Measurements from ENCODE around the gene FURIN. TPM values are rescaled to one million over a fixed set of nuclear protein-coding genes. Genes with fewer than 3 reads are reported as not detected.

FURIN gene
- total and polyA plus RNA-seq, 9 of the 15 experiments (the other 6 are each of a cell fraction or from before 2014, with no cell fraction given): 0.92 to 99.9 (median 34.8) TPM

DNA sequence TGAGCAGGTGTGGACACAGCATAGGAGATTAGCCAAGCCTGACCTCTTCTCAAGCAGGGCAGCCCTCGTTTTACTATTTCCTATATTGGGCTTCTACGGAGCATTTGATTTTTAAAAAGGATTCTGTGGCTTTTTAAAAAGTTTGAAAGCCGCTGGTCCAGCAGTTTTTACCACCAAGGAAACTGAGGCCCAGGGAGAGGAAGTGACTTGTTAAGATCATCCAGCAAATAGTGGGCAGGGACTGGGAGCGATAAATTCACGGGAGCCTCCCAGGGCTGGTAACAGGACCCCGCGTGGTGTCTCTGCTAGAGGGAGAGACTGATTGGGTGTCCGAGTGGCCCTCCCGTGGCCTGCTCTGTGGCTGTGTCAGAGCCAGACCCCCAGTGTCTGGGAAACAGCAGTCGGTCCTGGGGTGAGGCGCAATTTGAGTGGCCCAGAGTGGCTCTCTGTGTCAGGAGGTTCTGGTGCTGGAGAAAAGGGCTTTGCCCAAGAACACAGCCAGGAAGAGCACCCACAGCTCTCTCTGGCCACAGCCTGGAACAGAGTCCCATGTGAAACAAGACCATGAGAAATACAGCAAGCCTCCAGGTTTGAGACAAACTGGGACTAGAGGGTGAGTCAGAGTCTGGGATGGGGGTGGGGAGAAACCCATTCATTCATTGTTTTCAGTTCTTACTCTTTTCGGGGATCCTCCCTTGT is 4.2 kb downstream of the FURIN start (continued):
- TF ChIP-seq, protein P1, sequence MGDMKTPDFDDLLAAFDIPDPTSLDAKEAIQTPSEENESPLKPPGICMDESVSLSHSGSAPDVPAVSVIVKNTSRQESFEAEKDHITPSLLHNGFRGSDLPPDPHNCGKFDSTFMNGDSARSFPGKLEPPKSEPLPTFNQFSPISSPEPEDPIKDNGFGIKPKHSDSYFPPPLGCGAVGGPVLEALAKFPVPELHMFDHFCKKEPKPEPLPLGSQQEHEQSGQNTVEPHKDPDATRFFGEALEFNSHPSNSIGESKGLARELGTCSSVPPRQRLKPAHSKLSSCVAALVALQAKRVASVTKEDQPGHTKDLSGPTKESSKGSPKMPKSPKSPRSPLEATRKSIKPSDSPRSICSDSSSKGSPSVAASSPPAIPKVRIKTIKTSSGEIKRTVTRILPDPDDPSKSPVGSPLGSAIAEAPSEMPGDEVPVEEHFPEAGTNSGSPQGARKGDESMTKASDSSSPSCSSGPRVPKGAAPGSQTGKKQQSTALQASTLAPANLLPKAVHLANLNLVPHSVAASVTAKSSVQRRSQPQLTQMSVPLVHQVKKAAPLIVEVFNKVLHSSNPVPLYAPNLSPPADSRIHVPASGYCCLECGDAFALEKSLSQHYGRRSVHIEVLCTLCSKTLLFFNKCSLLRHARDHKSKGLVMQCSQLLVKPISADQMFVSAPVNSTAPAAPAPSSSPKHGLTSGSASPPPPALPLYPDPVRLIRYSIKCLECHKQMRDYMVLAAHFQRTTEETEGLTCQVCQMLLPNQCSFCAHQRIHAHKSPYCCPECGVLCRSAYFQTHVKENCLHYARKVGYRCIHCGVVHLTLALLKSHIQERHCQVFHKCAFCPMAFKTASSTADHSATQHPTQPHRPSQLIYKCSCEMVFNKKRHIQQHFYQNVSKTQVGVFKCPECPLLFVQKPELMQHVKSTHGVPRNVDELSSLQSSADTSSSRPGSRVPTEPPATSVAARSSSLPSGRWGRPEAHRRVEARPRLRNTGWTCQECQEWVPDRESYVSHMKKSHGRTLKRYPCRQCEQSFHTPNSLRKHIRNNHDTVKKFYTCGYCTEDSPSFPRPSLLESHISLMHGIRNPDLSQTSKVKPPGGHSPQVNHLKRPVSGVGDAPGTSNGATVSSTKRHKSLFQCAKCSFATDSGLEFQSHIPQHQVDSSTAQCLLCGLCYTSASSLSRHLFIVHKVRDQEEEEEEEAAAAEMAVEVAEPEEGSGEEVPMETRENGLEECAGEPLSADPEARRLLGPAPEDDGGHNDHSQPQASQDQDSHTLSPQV (IDR thresholded peaks at IDR 0.05): 0 out of 2 replicates have a peak, but pooled peaks have one; percentile 26
- no peak for TF ChIP-seq MTA1 (IDR thresholded peaks at IDR 0.05; ENCODE audit: borderline replicate concordance)
- no peak for TF ChIP-seq MCM5 (IDR thresholded peaks at IDR 0.05; ENCODE audit: low read depth)
- 0 out of 4 replicates have a peak, but pooled peaks of 1 of the 2 experiments have one; percentile 20 for TF ChIP-seq SIN3A (IDR thresholded peaks at IDR 0.05; ENCODE audit: borderline replicate concordance in 2 of 2, control insufficient read depth in 1 of 2, low read depth in 2 of 2, low read length in 2 of 2)
- no peak for TF ChIP-seq PRPF4 (IDR thresholded peaks at IDR 0.05; ENCODE audit: insufficient read depth, low read depth, low read length, poor library complexity, severe bottlenecking)
- TF ChIP-seq, protein P2, sequence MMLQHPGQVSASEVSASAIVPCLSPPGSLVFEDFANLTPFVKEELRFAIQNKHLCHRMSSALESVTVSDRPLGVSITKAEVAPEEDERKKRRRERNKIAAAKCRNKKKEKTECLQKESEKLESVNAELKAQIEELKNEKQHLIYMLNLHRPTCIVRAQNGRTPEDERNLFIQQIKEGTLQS (IDR thresholded peaks at IDR 0.05): peak; percentile 87
- TF ChIP-seq, protein P2 (CRISPR knock-in tag; conservative IDR thresholded peaks at IDR 0.05): no peak
- no peak for TF ChIP-seq ZNF311 (CRISPR knock-in tag; IDR thresholded peaks at IDR 0.05)
- TF ChIP-seq, protein P3, sequence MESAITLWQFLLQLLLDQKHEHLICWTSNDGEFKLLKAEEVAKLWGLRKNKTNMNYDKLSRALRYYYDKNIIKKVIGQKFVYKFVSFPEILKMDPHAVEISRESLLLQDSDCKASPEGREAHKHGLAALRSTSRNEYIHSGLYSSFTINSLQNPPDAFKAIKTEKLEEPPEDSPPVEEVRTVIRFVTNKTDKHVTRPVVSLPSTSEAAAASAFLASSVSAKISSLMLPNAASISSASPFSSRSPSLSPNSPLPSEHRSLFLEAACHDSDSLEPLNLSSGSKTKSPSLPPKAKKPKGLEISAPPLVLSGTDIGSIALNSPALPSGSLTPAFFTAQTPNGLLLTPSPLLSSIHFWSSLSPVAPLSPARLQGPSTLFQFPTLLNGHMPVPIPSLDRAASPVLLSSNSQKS (CRISPR knock-in tag; IDR thresholded peaks at IDR 0.05): no peak
- TF ChIP-seq FOXP1 (CRISPR knock-in tag; IDR thresholded peaks at IDR 0.05): peak; percentile 54; the same call in 1 of the 2 replicates
- TF ChIP-seq, protein P4, sequence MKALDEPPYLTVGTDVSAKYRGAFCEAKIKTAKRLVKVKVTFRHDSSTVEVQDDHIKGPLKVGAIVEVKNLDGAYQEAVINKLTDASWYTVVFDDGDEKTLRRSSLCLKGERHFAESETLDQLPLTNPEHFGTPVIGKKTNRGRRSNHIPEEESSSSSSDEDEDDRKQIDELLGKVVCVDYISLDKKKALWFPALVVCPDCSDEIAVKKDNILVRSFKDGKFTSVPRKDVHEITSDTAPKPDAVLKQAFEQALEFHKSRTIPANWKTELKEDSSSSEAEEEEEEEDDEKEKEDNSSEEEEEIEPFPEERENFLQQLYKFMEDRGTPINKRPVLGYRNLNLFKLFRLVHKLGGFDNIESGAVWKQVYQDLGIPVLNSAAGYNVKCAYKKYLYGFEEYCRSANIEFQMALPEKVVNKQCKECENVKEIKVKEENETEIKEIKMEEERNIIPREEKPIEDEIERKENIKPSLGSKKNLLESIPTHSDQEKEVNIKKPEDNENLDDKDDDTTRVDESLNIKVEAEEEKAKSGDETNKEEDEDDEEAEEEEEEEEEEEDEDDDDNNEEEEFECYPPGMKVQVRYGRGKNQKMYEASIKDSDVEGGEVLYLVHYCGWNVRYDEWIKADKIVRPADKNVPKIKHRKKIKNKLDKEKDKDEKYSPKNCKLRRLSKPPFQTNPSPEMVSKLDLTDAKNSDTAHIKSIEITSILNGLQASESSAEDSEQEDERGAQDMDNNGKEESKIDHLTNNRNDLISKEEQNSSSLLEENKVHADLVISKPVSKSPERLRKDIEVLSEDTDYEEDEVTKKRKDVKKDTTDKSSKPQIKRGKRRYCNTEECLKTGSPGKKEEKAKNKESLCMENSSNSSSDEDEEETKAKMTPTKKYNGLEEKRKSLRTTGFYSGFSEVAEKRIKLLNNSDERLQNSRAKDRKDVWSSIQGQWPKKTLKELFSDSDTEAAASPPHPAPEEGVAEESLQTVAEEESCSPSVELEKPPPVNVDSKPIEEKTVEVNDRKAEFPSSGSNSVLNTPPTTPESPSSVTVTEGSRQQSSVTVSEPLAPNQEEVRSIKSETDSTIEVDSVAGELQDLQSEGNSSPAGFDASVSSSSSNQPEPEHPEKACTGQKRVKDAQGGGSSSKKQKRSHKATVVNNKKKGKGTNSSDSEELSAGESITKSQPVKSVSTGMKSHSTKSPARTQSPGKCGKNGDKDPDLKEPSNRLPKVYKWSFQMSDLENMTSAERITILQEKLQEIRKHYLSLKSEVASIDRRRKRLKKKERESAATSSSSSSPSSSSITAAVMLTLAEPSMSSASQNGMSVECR (CRISPR knock-in tag; IDR thresholded peaks at IDR 0.05): peak; percentile 65; the same call in 1 of the 2 replicates
- TF ChIP-seq SMAD4 (CRISPR knock-in tag; conservative IDR thresholded peaks at IDR 0.05): peak; percentile 52; the same call in 1 of the 2 replicates
- no peak for TF ChIP-seq MEF2A (IDR thresholded peaks at IDR 0.05; ENCODE audit: control insufficient read depth, low read depth, low read length)
- peak in 1 of 3 experiments; percentile 33 for TF ChIP-seq YY1 (IDR thresholded peaks at IDR 0.05; ENCODE audit: borderline replicate concordance in 1 of 3, control insufficient read depth in 1 of 3, extremely low read depth in 1 of 3, insufficient read depth in 3 of 3, insufficient read length in 1 of 3, insufficient replicate concordance in 2 of 3, low read depth in 1 of 3, low read length in 2 of 3)

Data from K562 (cell line).